Measurements from ENCODE around the gene CDH24. TPM values are rescaled to one million over a fixed set of nuclear protein-coding genes. Genes with fewer than 3 reads are reported as not detected.

The CDH24 gene
- total and polyA plus RNA-seq, 2 of the 13 experiments (the other 11 are each of a cell fraction or from before 2014, with no cell fraction given), result 0.69 to 0.99 TPM

DNA sequence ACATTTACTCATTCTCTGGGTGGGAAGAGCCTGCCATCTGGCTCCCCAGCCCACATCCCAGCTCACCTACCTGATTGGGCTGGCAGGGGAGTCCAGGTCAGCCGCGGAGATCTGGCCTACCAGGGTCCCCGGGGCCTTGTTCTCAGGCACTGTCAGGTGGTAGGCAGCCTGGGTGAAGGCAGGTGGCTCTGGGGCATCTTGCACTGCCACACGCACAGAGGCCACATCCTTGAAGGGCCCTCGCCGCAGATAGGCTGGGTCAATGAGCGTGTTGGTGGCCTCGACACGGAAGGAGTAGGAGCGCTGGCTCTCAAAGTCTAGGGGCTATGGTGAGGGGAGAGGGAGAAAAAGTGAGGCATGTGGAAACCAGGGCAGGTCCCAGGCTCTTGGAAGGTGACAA lies 3.9 kb downstream of the CDH24 start (continued):
- TF ChIP-seq, protein P1, sequence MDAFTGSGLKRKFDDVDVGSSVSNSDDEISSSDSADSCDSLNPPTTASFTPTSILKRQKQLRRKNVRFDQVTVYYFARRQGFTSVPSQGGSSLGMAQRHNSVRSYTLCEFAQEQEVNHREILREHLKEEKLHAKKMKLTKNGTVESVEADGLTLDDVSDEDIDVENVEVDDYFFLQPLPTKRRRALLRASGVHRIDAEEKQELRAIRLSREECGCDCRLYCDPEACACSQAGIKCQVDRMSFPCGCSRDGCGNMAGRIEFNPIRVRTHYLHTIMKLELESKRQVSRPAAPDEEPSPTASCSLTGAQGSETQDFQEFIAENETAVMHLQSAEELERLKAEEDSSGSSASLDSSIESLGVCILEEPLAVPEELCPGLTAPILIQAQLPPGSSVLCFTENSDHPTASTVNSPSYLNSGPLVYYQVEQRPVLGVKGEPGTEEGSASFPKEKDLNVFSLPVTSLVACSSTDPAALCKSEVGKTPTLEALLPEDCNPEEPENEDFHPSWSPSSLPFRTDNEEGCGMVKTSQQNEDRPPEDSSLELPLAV (CRISPR knock-in tag; conservative IDR thresholded peaks at IDR 0.05; ENCODE audit: low read depth), result no peak
- TF ChIP-seq KDM2A (CRISPR knock-in tag; IDR thresholded peaks at IDR 0.05; ENCODE audit: borderline replicate concordance, low read depth), result no peak
- TF ChIP-seq WIZ (CRISPR knock-in tag; IDR thresholded peaks at IDR 0.05), result no peak
- no peak for TF ChIP-seq ZNF292 (CRISPR knock-in tag; IDR thresholded peaks at IDR 0.05; ENCODE audit: borderline replicate concordance, low read depth)
- no peak for TF ChIP-seq GPN1 (CRISPR knock-in tag; IDR thresholded peaks at IDR 0.05; ENCODE audit: borderline replicate concordance)
- TF ChIP-seq ZNF33A (CRISPR knock-in tag; IDR thresholded peaks at IDR 0.05; ENCODE audit: borderline replicate concordance), result no peak
- TF ChIP-seq BCL6 (CRISPR knock-in tag; IDR thresholded peaks at IDR 0.05), result no peak
- TF ChIP-seq PAF1 (CRISPR knock-in tag; IDR thresholded peaks at IDR 0.05), result no peak
- TF ChIP-seq ZC3H4 (CRISPR knock-in tag; IDR thresholded peaks at IDR 0.05; ENCODE audit: borderline replicate concordance), result no peak
- TF ChIP-seq, protein P2, sequence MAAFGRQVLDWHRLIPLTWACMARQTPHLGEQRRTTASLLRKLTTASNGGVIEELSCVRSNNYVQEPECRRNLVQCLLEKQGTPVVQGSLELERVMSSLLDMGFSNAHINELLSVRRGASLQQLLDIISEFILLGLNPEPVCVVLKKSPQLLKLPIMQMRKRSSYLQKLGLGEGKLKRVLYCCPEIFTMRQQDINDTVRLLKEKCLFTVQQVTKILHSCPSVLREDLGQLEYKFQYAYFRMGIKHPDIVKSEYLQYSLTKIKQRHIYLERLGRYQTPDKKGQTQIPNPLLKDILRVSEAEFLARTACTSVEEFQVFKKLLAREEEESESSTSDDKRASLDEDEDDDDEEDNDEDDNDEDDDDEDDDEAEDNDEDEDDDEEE (CRISPR knock-in tag; IDR thresholded peaks at IDR 0.05), result no peak
- no peak for TF ChIP-seq XBP1 (CRISPR knock-in tag; IDR thresholded peaks at IDR 0.05)
- no peak for TF ChIP-seq ZBTB42 (CRISPR knock-in tag; IDR thresholded peaks at IDR 0.05)
- TF ChIP-seq, protein P3, sequence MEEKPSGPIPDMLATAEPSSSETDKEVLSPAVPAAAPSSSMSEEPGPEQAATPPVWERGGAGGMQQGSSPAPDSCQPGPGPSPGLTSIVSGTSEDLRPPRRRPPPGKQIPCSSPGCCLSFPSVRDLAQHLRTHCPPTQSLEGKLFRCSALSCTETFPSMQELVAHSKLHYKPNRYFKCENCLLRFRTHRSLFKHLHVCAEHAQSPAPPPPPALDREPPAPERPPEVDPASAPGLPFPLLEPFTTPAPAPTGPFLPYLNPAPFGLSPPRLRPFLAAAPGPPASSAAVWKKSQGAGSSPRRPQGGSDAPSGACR (CRISPR knock-in tag; IDR thresholded peaks at IDR 0.05), result no peak
- TF ChIP-seq, protein P4, sequence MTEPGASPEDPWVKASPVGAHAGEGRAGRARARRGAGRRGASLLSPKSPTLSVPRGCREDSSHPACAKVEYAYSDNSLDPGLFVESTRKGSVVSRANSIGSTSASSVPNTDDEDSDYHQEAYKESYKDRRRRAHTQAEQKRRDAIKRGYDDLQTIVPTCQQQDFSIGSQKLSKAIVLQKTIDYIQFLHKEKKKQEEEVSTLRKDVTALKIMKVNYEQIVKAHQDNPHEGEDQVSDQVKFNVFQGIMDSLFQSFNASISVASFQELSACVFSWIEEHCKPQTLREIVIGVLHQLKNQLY (CRISPR knock-in tag; IDR thresholded peaks at IDR 0.05), result no peak
- TF ChIP-seq, protein P5, sequence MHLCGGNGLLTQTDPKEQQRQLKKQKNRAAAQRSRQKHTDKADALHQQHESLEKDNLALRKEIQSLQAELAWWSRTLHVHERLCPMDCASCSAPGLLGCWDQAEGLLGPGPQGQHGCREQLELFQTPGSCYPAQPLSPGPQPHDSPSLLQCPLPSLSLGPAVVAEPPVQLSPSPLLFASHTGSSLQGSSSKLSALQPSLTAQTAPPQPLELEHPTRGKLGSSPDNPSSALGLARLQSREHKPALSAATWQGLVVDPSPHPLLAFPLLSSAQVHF (CRISPR knock-in tag; IDR thresholded peaks at IDR 0.05), result no peak
- TF ChIP-seq, protein P6, sequence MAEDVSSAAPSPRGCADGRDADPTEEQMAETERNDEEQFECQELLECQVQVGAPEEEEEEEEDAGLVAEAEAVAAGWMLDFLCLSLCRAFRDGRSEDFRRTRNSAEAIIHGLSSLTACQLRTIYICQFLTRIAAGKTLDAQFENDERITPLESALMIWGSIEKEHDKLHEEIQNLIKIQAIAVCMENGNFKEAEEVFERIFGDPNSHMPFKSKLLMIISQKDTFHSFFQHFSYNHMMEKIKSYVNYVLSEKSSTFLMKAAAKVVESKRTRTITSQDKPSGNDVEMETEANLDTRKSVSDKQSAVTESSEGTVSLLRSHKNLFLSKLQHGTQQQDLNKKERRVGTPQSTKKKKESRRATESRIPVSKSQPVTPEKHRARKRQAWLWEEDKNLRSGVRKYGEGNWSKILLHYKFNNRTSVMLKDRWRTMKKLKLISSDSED (CRISPR knock-in tag; IDR thresholded peaks at IDR 0.05), result peak; percentile 62; the same call in 1 of the 2 replicates
- TF ChIP-seq GABPB1 (CRISPR knock-in tag; IDR thresholded peaks at IDR 0.05), result 0 out of 2 replicates have a peak, but pooled peaks have one; percentile 18
- TF ChIP-seq ZFY (CRISPR knock-in tag; IDR thresholded peaks at IDR 0.05), result no peak
- no peak for TF ChIP-seq ZNF30 (CRISPR knock-in tag; IDR thresholded peaks at IDR 0.05)
- 0 out of 2 replicates have a peak, but pooled peaks have one; percentile 23 for TF ChIP-seq BORCS8-MEF2B (CRISPR knock-in tag; IDR thresholded peaks at IDR 0.05)
- TF ChIP-seq SRSF9 (IDR thresholded peaks at IDR 0.05; ENCODE audit: borderline replicate concordance, insufficient read depth, low read depth, low read length, poor library complexity, severe bottlenecking), result no peak
- peak; percentile 31; the same call in 1 of the 2 replicates for TF ChIP-seq ZNF563 (CRISPR knock-in tag; IDR thresholded peaks at IDR 0.05)
- 0 out of 2 replicates have a peak, but pooled peaks have one; percentile 37 for TF ChIP-seq CENPT (CRISPR knock-in tag; IDR thresholded peaks at IDR 0.05; ENCODE audit: low read depth)
- TF ChIP-seq MED8 (CRISPR knock-in tag; IDR thresholded peaks at IDR 0.05; ENCODE audit: insufficient replicate concordance), result no peak
- no peak for TF ChIP-seq FOXA1 (IDR thresholded peaks at IDR 0.05)
- TF ChIP-seq FOXA1 (CRISPR knock-in tag; IDR thresholded peaks at IDR 0.05), result no peak
- TF ChIP-seq ZNF672 (CRISPR knock-in tag; IDR thresholded peaks at IDR 0.05), result no peak
